ENCODE data around the gene CDR2L.
A peak's percentile ranks its signal among the peaks of the same experiment; 100 is the strongest.

The CDR2L gene

DNA sequence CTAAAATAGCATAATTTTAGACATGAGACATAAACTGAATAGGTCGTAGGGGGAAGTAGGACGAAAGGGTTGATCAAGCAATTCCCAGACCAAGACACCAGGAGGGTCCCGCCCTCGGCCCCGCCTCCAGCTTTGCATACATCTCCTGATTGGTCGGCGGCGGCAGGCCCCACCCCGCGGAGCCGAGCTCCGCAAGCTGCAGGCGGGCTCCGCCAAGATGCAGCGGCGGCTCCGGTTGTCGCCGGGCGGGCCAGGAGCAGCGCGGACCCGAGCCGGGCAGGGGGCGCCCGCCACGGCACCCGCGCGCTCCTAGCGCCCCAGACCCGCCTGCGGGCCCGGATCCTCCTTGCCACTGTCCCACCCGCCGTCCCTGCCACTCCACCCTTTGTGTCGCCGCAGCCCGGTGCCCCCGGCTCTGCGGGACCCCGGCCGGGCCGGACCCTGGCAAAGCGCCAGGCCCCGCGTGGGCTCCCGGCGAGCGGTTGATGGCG lies at the start of gene CDR2L:
TSS of gene CDR2L (plus strand) at position 215 of the 491 bp plus-strand sequence. CDS start 412 bp downstream, outside the sequence.
- DNase-seq, result peak; percentile 91 to 92

GRCh38 chr17:74938194-74938950 lies 49.1 kb upstream of the CDR2L start:
- DNase-seq, result no peak

- no peak for DNase-seq
Measured at GRCh38 chr17:74939534-74939933, 47.9 kb upstream of the CDR2L start.

- DNase-seq, result no peak
Measured at GRCh38 chr17:74941128-74941725, 46.2 kb upstream of the CDR2L start.

DNA sequence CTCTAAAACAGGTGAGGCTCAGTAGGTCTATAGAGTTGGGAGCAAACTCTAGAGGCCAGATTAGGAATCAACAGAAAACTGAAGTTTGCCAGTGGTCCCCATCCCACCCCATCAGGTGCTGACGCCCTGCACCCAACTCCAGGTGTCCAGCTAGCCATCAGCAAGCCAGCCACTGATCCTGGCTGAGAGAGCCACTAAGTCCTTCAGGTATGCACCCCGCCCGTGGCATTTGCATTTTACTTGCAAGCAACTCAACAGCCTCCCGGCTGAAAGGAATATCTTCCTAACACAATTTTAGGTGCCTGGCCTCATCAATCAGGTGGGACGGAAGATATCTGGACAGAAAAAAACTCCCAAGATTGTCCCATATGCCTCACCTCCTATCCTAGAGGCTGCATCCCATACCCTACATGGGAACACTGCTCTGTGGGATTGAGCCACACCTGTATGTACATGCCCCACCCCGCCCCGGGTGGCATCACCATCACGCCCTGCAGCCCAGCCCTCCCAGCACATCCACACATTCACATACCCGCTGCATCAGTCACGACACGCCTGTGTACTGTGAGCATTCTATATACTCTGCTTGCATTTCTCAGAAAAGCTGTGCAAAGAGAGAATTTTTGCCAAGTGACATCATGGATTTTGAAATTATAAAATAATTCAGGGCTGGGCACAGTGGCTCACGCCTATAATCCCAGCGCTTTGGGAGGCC lies 43.5 kb upstream of the CDR2L start:
- no peak for DNase-seq

- no peak for DNase-seq
Measured at GRCh38 chr17:74945543-74945942, 41.9 kb upstream of the CDR2L start.

- DNase-seq, result no peak
Measured at GRCh38 chr17:74946641-74947040, 40.8 kb upstream of the CDR2L start.

- no peak for DNase-seq
Measured at GRCh38 chr17:74947041-74947754, 40.2 kb upstream of the CDR2L start.

DNA sequence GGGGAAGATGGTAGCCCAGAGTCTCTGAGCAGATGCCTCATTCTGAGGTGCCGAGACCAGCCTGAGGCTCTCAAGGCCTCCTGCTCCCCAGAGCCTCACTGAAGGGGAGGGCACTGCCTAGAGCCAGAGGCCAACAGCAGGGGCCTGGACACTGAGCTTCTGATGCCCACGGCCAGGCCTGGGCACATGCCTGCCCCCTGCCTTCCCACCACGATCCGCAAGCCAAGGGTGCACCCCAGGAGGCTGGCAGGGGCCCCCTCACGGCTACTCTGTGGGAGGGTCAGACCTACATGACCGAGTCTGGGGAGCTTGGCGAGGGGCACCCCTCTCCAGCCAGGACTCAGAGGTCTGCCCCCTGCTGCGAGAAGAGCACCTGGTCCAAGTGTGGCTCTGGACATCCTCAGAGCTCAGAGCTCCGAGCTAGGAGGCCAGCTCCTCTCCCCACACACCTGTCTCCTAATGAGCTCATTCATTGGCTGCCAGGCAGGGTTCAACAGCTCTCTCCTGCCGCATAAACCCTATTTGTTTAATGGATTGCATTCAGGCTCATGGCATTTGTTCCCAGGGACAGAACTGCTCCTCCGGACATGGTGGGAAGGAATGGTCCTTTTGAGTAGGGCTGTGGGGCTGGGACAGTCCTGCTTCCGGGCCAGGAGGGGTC lies 37.8 kb upstream of the CDR2L start:
- no peak for DNase-seq

DNA sequence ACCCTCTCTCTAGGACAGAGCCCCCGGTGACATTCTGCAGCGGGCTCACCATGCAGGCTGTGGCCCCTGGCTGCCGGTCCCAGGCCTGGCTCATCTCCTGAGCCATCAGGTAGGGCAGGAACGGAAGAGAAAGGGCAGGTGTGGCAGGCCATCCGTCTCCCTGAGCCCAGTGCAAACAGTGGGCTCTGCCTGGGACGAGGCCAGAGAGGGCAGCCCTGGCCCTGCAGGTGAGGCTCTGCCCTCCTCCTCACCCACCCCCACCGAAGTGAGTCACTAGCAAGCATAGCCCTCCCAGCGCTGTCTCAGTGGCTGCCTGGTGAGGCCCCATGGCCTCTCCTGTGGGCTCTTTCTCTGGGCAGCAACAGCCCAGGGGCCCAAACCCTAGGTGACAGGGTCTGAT lies 37.2 kb upstream of the CDR2L start:
- DNase-seq, result no peak

DNA sequence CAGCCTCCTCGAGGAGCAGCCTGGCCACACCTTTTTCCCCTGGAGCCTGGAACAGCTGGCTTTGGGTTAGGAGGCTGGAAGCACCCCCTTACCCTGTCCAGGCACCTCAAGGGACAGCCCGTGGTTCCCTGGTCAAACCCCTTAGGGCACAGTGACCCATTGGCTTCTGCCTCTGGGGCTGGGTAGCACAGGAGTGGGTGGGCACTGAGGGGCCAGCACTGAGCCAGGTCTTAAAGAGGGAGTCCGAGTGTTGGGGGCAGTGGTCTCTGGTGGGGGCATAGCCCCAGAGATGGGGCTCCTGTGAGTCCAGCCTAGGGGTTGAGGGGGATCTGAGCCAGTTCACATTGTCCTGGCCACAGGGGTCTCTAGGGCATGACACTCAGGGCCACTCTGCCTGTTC lies 36.4 kb upstream of the CDR2L start:
- DNase-seq, result no peak

DNA sequence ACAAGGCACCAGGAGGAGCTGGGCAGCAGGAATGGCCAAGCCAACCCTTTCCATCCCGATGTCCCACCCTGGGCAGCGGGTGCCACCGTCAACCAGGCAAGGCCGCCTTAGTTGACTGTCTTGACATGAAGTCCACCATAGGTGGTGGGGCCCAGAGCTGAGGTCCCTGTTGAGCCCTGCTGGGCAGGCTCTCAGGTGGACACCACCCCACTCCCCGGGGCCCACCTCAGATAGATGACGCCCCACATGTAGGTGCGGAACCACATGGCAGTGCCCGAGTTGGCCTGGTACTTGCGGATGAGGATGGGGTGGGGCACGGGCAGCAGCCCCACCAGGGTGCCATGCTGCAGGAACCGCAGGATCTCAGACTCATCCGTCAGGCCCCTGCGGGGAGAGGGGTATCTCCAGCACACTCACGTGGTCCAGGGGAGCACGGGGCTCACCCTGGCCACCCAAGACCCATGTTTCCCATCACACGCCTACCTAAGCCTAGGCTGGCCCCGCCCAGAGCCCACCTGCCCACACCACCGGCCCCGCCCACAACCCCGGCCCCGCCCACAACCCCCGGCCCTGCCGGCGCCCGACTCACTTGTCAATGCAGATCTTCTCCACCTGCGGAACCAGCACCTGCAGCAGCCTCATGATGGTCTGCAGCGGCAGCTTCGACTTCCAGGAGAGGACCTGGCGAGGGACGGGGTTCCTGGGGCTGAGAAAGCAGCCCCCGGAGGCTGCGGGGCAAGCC lies 35.6 kb upstream of the CDR2L start:
- DNase-seq, result no peak

DNA sequence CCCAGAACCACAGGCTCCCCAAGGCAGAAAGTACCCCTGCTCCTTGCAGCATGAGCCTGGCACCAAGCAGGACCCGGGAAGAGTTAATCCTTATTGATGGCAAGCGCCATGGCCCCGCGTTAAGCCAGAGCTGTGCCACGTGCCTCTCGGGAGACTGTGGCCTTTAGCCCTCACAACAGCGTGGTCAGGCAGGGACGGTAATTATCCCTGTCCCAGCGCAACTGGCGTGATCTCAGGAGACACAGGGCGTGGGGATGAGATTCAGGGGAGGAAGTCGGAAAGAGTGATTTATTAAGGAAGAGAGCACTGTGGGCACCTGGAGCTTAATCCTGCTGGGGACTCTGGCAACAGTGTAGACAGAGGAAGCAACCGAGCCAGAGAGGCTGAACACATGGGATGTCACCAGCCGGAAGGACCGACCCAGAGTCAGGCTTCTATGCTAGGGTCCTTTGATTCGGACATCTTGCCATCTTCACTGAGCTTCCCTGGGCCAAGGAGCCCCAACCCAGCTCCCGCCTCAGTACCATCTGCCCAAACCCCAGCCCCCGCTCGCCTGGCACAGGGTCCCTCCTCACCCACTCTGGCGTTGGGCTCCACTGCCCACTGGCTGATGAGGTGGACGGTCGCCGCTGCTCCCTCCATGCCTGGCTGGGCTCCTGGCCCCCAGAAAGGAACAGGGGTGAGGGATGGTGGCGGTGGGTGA lies 34.9 kb upstream of the CDR2L start:
- DNase-seq, result no peak

DNA sequence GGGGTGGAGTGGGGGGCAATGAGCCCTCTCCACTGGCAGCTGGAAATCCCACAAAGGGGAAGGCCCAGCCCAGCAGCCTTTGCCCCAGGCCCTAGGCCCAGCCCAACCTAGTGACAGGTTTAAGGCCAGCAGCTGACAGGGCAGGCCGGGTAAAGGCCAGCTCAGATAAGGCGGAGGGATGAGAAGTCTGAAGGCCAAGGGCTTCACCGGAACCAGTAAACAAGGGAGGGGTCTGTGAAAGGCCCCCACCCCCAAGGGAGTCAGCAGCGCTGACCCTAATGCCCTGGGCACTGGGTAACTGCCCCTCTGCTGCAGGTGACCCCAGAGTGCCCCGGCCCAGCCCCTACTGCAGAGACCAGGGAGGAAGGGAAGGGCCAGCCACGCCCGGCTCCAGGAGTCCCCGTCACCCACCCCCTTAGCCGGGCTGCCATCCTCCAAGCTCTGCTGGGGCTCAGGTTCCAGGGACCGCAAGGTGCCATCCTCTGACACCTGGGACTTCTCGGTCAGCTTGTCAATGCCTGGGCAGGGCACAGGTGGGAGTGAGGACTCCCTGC lies 34.2 kb upstream of the CDR2L start:
- DNase-seq, result no peak

DNA sequence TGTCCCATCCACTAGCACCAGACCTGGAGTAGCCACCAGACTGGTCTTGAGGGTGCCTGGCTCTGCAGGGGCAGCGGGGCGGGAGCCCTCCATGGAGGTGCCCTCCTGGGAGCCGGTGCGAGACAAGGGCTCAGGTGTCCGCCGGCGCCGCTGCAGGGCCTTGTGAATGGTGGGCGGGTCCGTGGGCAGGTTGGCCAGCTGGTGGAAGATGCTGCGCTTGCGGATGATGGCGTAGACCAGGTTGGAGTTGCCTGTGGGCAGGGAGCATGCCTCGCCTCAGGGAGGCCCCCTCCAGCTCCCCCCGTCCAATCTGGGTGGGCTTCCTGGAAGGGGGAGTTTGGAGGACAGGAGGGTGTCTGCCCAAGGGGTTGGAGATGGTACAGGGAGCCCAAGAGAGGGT lies 33.3 kb upstream of the CDR2L start:
- DNase-seq, result no peak

GRCh38 chr17:74954665-74955421 lies 32.6 kb upstream of the CDR2L start:
- DNase-seq, result no peak

DNA sequence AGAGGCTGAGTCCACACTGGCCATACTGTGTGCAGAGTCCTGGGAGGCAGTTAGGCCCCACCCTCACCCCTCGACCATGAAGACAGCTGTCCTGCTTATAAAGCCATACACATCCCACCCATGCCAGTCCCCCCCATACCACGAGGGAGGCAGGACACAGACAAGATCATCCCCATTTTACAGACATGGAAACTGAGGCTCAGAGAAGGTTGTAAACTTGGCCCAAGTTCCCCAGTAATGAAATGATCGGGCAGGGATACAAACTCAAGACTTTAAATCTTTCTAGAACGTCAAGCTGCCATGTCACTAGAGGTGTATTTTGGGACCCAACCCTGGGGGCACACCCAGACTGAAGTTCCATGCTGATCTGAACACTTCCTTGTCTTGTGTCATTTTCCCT lies 31.3 kb upstream of the CDR2L start:
- DNase-seq, result no peak

GRCh38 chr17:74957935-74958740 lies 29.3 kb upstream of the CDR2L start:
- peak; percentile 69 to 78 for DNase-seq

DNA sequence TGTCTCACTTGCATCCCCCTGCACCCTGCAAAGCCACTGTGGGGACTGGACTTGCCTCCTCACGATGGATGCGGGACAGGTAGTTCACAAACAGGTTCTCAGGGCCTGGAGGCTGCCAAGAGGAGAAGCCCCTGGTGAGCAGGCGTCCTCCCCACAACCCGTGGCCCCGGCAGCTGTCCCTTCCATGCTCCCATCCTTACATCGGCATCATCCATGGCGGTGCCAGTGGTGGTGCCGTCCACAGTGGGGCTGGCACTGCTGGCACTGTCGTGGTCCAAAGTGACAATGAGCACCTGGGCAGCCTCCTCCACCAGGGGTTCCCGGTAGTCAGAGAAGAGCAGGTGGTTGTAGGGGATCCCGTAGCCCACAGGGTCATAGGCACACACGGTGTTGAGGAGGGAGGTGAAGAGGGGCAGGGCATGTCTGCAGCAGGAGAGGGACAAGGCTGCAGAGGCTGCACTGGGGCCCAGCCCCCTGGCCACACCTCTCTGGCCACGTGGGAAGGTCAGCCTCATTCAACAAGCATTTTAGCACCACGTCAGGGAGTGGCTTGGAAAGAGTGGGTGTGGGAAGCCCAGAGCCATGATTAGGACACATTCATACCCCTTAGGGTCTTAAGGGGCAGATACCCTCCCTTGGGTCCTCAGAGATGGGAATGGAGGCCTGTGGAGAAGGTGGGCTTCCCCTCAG lies 27.5 kb upstream of the CDR2L start:
- no peak for DNase-seq
